ENCODE data around the gene RRAGD.

RRAGD gene

DNA sequence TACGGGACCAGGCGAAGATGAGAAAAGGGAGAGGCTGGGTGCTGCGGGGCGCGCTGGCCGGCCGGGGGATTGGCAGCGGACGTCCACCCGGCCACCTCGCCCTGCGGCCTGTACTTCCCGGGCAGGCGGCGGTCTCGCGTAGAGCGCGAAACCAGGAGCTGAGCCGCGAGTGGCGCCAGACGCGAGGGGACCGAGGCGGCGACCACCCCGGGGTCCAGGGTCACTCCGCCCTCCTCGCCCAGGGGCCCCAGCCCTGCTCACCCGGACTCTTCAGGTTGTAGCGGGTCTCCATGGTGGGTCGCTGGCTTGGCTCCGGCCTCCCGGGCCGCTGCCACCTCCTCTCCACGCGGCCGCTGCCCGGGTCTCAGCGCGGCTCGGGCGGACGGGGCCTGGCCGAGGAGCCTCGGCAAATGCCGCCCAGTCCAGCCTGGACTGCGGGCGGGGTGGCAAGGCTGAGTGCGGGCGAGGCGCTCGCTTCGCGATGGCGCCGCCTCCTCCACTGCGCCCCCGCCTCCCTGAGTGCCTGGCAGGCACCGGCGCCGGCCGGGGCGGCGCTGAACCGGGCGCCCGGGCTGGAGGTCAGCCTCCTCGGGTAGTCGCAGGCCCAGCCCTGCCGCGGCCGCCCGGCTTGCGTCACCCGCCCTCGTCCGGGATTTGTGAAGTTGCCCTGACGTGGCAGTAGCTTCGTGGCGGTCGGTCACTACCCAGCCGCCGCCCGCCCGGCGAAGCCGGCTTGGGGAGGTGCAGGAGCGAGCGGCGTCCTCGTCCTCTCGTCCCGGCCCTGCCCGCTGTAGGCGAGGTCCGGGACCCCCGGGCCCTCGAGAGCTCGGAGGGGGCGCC is 59.6 kb downstream of the RRAGD start, which contains the start of gene UBE2J1:
UBE2J1 (minus strand) TSS at position 445 of the 840 bp plus-strand sequence; CDS start at position 292, 153 bp downstream.
- H3K4me1 ChIP-seq (ENCODE audit: control insufficient read depth, insufficient read depth, low read length), result peaks cover 15% of the 10 kb centered on the region
- H3K27ac ChIP-seq (ENCODE audit: extremely low read depth, low read depth, low read length), result peak within 1 kb of the TSS; percentile 99
- H3K9me3 ChIP-seq (ENCODE audit: control insufficient read depth, insufficient read depth, low read depth, low read length), result no peaks in the 10 kb centered on the region
- H3K4me3 ChIP-seq (ENCODE audit: low read depth, low read length), result peak within 1 kb of the TSS; percentile 91
- POLR2A ChIA-PET, result interaction anchor here (0.7 to 2.5 kb wide), 14 partner anchors 10 to 467 kb away, joined by 3 to 18 read pairs (median 4); partner anchors contain the start of genes MDN1, PM20D2, PNRC1 and RNGTT
- no peaks in the 10 kb centered on the region for H3K36me3 ChIP-seq (ENCODE audit: control insufficient read depth in 2 of 2, insufficient read depth in 1 of 2, low read length in 2 of 2)
- CTCF ChIA-PET, result interaction anchor here (0.7 to 1.3 kb wide), 7 partner anchors 12 to 370 kb away, joined by 3 to 11 read pairs (median 3); no protein-coding TSS in a partner anchor
- TF ChIP-seq ZNF24 (tag by site-specific recombination; IDR thresholded peaks at IDR 0.05) (peak; percentile 62), GLIS2 (tag by site-specific recombination; IDR thresholded peaks at IDR 0.05) (peak; percentile 74), ZFP3 (tag by site-specific recombination; IDR thresholded peaks at IDR 0.05; ENCODE audit: low read depth) (no peak), KLF7 (tag by site-specific recombination; IDR thresholded peaks at IDR 0.05; ENCODE audit: borderline replicate concordance) (no peak), ZNF660 (tag by site-specific recombination; IDR thresholded peaks at IDR 0.05) (peak; percentile 92), ZSCAN16 (tag by site-specific recombination; IDR thresholded peaks at IDR 0.05) (peak; percentile 50; the same call in 1 of the 2 replicates), ZBTB8A (tag by site-specific recombination; IDR thresholded peaks at IDR 0.05) (peak; percentile 97), ZNF513 (tag by site-specific recombination; IDR thresholded peaks at IDR 0.05) (no peak), ZNF221 (tag by site-specific recombination; IDR thresholded peaks at IDR 0.05; ENCODE audit: borderline replicate concordance) (no peak), ZNF341 (tag by site-specific recombination; IDR thresholded peaks at IDR 0.05; ENCODE audit: low read depth) (peak; percentile 83), ZNF133 (tag by site-specific recombination; IDR thresholded peaks at IDR 0.05) (no peak), ZNF138 (tag by site-specific recombination; IDR thresholded peaks at IDR 0.05; ENCODE audit: borderline replicate concordance) (no peak), ZNF704 (tag by site-specific recombination; IDR thresholded peaks at IDR 0.05) (no peak), REPIN1 (tag by site-specific recombination; IDR thresholded peaks at IDR 0.05; ENCODE audit: low read depth) (no peak), PRDM1 (tag by site-specific recombination; IDR thresholded peaks at IDR 0.05) (no peak), ZNF184 (tag by site-specific recombination; IDR thresholded peaks at IDR 0.05) (no peak), ZNF155 (tag by site-specific recombination; IDR thresholded peaks at IDR 0.05) (no peak), ZNF791 (tag by site-specific recombination; IDR thresholded peaks at IDR 0.05) (no peak), SP7 (tag by site-specific recombination; IDR thresholded peaks at IDR 0.05) (peak; percentile 35), ZNF202 (tag by site-specific recombination; IDR thresholded peaks at IDR 0.05; ENCODE audit: borderline replicate concordance) (no peak), ZNF548 (tag by site-specific recombination; IDR thresholded peaks at IDR 0.05) (no peak), YY2 (tag by site-specific recombination; IDR thresholded peaks at IDR 0.05) (peak; percentile 42; the same call in 1 of the 2 replicates), BCL11A (tag by site-specific recombination; IDR thresholded peaks at IDR 0.05; ENCODE audit: low read depth) (no peak), MEIS1 (CRISPR knock-in tag; IDR thresholded peaks at IDR 0.05; ENCODE audit: borderline replicate concordance) (peak; percentile 57; the same call in 1 of the 2 replicates)
- TF ChIP-seq, protein P1, sequence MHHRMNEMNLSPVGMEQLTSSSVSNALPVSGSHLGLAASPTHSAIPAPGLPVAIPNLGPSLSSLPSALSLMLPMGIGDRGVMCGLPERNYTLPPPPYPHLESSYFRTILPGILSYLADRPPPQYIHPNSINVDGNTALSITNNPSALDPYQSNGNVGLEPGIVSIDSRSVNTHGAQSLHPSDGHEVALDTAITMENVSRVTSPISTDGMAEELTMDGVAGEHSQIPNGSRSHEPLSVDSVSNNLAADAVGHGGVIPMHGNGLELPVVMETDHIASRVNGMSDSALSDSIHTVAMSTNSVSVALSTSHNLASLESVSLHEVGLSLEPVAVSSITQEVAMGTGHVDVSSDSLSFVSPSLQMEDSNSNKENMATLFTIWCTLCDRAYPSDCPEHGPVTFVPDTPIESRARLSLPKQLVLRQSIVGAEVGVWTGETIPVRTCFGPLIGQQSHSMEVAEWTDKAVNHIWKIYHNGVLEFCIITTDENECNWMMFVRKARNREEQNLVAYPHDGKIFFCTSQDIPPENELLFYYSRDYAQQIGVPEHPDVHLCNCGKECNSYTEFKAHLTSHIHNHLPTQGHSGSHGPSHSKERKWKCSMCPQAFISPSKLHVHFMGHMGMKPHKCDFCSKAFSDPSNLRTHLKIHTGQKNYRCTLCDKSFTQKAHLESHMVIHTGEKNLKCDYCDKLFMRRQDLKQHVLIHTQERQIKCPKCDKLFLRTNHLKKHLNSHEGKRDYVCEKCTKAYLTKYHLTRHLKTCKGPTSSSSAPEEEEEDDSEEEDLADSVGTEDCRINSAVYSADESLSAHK (tag by site-specific recombination; IDR thresholded peaks at IDR 0.05), result 0 out of 2 replicates have a peak, but pooled peaks have one; percentile 7
- TF ChIP-seq, protein P2, sequence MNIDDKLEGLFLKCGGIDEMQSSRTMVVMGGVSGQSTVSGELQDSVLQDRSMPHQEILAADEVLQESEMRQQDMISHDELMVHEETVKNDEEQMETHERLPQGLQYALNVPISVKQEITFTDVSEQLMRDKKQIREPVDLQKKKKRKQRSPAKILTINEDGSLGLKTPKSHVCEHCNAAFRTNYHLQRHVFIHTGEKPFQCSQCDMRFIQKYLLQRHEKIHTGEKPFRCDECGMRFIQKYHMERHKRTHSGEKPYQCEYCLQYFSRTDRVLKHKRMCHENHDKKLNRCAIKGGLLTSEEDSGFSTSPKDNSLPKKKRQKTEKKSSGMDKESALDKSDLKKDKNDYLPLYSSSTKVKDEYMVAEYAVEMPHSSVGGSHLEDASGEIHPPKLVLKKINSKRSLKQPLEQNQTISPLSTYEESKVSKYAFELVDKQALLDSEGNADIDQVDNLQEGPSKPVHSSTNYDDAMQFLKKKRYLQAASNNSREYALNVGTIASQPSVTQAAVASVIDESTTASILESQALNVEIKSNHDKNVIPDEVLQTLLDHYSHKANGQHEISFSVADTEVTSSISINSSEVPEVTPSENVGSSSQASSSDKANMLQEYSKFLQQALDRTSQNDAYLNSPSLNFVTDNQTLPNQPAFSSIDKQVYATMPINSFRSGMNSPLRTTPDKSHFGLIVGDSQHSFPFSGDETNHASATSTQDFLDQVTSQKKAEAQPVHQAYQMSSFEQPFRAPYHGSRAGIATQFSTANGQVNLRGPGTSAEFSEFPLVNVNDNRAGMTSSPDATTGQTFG (tag by site-specific recombination; IDR thresholded peaks at IDR 0.05; ENCODE audit: borderline replicate concordance), result no peak
